GM19372 (cell line): Measurements from ENCODE around the gene PRKD2.
"Not testable (repeated sequence)": the region's sequence is repeated elsewhere in the genome, so short reads cannot be mapped to it uniquely, and the experiment has no call there.

ENCODE experiments used
- ATAC-seq: cut with Tn5 transposase; IDR thresholded peaks from one replicate; pipeline ENCODE4 v1.9.1; 2021; ENCODE audit warnings: mild to moderate bottlenecking, low read depth, moderate library complexity; ENCODE audit not compliant: unreplicated experiment

Gene PRKD2

DNA sequence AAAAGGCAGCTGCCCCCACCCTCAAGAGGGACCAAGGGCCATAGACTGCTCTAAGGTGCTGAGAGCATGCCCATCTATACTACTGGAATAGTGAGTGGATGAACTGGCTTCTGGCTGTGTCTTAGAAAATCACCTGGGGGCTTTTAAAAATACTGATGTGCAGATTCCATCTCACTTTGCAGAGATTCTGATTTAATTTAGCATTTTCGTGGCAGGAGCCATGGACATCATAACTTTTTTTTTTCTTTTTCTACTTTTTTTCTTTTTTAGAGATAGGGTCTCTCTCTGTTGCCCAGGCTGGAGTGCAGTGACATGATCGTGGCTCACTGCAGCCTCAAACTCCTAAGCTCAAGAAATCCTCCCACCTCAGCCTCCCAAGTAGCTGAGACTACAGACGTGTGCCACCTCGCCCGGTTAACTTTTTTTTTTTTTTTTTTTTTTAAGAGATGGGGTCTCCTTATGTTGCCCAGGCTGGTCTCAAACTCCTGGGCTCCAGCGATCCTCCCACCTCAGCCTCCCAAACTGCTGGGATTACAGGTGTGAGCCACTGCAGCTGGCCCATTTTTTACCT lies 4.1 kb downstream of the PRKD2 start:
- not testable (repeated sequence) for ATAC-seq

GRCh38 chr19:46710687-46711086 lies 6.2 kb downstream of the PRKD2 start:
- ATAC-seq = no peak

GRCh38 chr19:46704379-46705076 lies 12.4 kb downstream of the PRKD2 start:
- no peak for ATAC-seq

DNA sequence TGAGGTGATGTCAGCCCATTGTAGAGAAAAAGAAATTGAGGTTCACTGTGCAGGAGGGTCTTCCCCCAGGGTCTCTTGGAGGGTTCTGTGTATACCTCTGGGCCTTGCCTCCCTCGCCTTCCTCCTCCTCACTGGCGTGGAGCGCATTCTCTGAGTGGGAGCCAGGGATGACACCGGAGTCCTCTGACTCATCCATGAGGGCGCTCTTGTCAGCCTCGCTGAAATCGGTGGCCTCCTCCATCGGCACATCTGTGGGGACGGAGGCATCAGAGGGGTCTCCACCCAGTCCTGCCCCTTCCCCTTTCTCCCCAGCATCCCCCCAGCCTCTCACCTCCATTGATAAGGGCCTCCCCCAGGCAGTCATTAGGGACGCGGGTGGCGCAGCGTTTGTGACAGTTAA lies 16.2 kb downstream of the PRKD2 start:
- no peak for ATAC-seq

- no peak for ATAC-seq
Observed at GRCh38 chr19:46698395-46699321, 18.3 kb downstream of the PRKD2 start.

- no peak for ATAC-seq
Observed at GRCh38 chr19:46697204-46697960, 19.5 kb downstream of the PRKD2 start.

GRCh38 chr19:46696866-46697203 lies 20.1 kb downstream of the PRKD2 start:
- ATAC-seq = no peak

GRCh38 chr19:46696052-46696451 lies 20.9 kb downstream of the PRKD2 start:
- no peak for ATAC-seq

GRCh38 chr19:46693760-46694159 lies 23.2 kb downstream of the PRKD2 start:
- no peak for ATAC-seq

GRCh38 chr19:46692918-46693722 lies 23.8 kb downstream of the PRKD2 start:
- no peak for ATAC-seq

DNA sequence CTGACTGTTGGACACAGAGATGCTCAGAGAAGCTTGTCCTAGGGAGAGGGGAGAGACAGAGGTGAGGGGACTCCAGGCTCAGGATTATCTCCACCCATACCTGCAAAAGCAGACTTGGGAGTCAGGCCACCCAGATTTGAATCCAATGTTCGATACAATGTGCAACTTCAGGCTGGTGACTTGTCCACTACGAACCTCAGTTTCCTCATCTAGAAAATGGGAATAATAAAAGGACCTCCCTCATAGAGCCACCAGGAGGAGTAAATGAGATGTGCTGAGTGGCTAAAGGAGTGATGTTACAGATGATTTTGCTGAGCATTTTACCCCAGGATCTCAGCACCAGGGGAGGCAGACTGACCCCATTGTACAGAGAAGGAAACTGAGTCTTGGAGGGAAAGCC lies 25.0 kb downstream of the PRKD2 start:
- ATAC-seq = no peak

GRCh38 chr19:46691104-46691503 lies 25.8 kb downstream of the PRKD2 start:
- no peak for ATAC-seq

- ATAC-seq = no peak
Observed at GRCh38 chr19:46689358-46689757, 27.6 kb downstream of the PRKD2 start.

GRCh38 chr19:46687438-46688145 lies 29.3 kb downstream of the PRKD2 start:
- ATAC-seq = no peak

DNA sequence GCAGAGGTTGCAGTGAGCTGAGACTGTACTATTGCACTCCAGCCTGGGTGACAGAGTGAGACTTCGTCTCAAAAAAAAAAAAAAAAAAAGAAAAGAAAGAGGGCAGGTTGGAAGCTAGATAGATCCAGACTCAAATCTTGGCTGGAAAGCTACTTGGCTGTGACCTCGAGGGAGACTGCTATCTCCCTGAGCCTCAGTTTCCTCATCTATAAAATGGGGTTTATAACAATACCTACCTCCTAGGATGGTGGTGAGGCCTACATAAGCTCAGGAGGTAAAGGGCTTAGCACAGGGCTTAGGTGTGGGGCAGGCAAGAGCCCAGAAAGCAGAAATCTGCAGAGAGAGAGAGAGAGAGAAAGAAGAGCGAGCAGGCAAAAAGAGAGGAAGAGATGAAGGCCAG lies 31.7 kb downstream of the PRKD2 start:
- no peak for ATAC-seq

GRCh38 chr19:46678110-46678732 lies 38.7 kb downstream of the PRKD2 start:
- no peak for ATAC-seq

- ATAC-seq = no peak
Observed at GRCh38 chr19:46674416-46675178, 42.3 kb downstream of the PRKD2 start.

DNA sequence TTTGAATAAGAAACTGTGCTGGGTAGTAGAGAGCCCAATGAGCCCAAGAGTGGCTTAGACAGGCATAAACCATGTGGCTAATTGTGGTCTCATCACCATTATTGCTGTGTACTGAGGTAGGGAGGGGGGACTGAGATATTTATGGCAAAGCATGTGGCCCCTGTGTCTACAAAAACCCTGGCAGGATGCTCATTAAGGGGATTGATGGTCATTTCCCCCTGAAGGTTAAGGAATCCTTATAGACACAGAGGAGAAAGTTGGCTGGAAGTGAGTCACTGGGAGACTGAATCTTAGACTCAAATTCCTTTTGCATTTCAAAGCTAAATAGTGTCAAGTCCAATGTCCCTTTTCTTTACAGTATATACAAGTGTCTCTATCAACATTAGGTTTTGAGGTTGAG lies 46.1 kb downstream of the PRKD2 start:
- ATAC-seq = no peak
